ENCODE results near the gene NR2F1-AS1.
"Not testable (repeated sequence)": the region's sequence is repeated elsewhere in the genome, so short reads cannot be mapped to it uniquely, and the experiment has no call there.

The NR2F1-AS1 gene

DNA sequence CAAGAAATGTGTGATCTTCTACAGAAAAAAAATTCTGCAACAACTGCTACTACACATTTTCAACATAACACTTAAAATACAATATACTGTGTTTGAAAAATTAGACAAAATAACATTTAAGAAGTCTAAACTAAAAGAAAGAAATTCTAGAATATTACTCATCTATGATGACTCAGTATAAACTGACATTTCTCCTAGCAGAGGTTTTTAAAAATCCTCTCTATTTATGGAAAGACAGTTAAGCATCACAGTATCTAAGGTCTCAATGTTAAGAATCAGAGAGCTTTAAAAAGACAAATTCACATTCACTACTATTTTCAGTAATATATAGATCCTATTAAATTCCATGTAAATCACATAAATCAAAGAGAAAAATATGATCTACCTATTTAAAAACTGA, 61.3 kb downstream of the NR2F1-AS1 start:
- DNase-seq (ENCODE audit: low read depth in 2 of 2), result no peak

DNA sequence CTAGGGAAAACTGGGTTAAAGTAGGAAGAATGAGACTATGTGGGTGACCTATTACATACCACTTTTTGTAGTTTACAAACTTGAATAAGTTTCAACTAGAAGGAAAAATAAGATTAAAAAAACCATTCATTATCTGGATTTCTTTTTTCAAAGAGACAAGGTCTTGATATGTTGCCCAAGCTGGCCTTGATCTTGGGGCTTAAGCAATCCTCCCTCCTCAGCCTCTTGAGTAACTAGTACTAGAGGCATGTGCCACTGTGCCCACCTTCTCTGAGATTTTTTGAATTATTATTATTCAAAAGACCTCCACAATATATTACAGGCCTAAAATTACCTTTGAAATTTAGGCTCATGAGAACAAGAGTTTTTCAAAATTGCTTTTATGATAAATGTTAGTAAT, 63.2 kb downstream of the NR2F1-AS1 start:
- DNase-seq (ENCODE audit: low read depth in 2 of 2), result no peak

DNA sequence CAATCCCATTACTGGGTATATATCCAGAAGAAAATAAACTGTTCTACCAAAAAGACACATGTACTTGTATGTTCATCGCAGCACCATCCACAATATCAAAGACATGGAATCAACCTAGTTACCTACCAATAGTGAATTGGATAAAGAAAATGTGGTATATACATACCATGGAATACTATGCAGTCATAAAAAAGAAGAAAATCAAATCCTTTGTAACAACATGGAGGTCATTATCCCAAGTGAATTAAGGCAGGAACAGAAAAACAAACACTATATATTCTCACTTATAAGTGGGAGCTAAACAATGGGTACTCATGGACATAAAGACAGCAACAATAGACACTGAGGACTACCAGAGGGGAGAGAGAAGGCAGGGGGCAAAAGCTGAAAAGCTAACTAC, 67.7 kb downstream of the NR2F1-AS1 start:
- no peak for DNase-seq (ENCODE audit: low read depth in 2 of 2)

DNA sequence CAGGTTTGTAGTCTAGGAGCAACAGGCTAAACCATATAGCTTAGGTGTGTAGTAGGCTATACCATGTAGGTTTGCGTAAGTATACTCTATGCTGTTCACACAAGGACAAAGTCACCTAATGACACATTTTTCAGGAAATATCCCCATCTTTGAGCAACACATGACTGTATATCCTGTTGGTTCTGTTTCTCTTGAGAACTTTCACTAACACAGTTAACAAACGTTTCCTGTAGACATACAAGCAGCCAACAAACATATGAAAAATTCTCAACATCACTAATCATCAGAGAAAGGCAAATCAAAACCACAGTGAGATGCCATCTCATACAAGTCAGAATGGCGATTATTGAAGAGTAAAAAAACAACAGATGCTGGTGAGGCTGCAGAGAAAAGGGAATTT, 68.2 kb downstream of the NR2F1-AS1 start:
- DNase-seq (ENCODE audit: low read depth in 2 of 2), result no peak

DNA sequence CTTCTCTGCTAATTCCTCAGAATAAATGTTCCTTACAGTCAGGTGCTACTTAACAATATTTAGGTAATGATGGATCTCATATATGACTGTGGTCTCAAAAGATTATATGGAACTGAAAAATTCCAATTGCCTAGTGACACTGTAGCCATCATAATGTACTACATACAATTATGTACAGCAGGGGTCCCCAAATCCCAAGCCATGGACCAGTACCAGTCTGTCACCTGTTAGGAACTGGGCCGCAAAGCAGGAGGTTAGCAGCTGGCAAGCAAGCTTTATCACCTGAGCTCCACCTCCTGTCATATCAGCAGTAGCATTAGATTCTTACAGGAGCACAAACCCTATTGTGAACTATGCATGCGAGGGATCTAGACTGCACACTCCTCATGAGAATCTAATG, 69.6 kb downstream of the NR2F1-AS1 start:
- no peak for DNase-seq (ENCODE audit: low read depth in 2 of 2)

DNA sequence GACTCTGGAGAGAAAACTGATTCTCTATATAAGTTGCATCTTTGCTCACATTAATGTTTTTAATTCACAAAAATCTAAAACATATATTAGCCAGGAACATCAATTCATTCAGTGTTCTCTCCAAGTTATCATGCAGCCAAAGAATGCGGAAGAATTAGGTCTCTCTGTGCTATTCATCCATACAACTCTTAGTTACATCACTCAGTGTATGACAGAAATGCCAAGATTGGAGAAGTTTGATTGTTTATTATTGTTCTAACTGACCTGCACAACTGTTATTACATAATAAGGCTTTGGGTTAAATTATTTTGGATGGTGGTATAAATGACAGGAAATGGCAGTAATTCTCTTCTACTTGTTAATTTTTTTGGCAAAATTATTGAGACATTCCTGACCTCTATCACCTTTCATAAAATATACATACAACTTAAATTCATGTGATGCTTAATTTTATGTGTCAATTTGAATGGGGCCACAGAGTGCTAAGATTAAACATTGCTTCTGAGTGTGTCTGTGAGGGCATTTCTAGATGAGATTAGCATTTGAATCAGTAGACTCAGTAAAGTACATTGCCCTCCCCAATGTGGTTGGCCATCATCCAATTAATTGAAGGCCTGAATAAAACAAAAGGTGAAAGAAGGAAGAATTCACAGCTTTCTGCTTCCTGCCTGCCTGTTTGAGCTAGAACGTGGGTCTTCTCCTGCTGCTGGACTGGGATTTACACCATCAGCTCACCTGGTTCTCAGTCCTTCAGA, 70.2 kb downstream of the NR2F1-AS1 start:
- no peak for DNase-seq (ENCODE audit: low read depth in 2 of 2)

GRCh38 chr5:93505553-93505952, 75.5 kb downstream of the NR2F1-AS1 start:
- not testable (repeated sequence) for DNase-seq (ENCODE audit: low read depth in 2 of 2)

GRCh38 chr5:93503598-93504067, 77.4 kb downstream of the NR2F1-AS1 start:
- no peak for DNase-seq (ENCODE audit: low read depth in 2 of 2)

- no peak for DNase-seq (ENCODE audit: low read depth in 2 of 2)
Measured at GRCh38 chr5:93497096-93497495, 83.9 kb downstream of the NR2F1-AS1 start.

GRCh38 chr5:93479982-93480509, 101.0 kb downstream of the NR2F1-AS1 start:
- no peak for DNase-seq (ENCODE audit: low read depth in 2 of 2)

- no peak for DNase-seq (ENCODE audit: low read depth in 2 of 2)
Measured at GRCh38 chr5:93477816-93478215, 103.2 kb downstream of the NR2F1-AS1 start.

DNA sequence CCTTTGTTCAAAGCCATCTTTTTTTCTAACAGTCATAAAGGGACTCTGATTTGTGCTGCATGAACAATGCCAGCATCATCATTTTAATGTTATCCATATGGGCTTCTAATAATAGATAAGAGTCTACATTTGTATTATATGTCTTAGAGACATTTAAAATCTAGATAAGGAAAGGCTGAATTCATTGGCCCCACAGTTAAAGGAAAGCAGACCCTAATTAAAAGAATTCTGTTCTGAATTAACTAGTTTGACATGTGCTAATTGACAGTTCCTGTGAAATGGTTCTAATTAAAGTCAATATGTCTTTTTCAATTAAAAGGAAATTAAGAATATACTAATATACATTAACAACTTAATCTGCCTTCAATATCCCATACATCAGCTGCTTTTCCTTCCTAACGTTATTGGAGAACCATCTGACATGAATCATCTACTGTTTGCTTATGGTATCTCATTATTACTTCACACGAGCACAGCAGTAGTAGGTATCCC, 104.7 kb downstream of the NR2F1-AS1 start:
- DNase-seq (ENCODE audit: low read depth in 2 of 2), result no peak

- DNase-seq (ENCODE audit: low read depth in 2 of 2), result no peak
Measured at GRCh38 chr5:93462916-93463315, 118.1 kb downstream of the NR2F1-AS1 start.

- no peak for DNase-seq (ENCODE audit: low read depth in 2 of 2)
Measured at GRCh38 chr5:93461756-93462155, 119.3 kb downstream of the NR2F1-AS1 start.

DNA sequence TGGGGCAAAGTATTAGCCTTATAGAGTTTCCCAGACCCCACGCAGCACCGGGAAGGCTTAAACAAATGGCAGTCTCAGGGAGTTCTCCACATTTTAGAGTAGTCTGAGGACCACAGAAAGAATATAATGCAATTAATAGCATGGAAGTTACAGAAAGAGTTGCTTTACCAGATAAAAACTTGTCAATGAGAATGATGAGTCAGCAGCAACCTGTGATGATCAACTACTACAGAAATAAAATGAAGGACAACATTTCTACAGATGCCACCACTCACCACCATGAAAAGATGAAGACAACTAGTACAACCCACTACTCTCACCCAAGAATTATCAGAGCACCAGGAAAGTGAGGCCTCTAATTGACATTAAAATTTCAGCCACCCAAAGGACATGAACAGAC, 120.7 kb downstream of the NR2F1-AS1 start:
- DNase-seq (ENCODE audit: low read depth in 2 of 2), result no peak

DNA sequence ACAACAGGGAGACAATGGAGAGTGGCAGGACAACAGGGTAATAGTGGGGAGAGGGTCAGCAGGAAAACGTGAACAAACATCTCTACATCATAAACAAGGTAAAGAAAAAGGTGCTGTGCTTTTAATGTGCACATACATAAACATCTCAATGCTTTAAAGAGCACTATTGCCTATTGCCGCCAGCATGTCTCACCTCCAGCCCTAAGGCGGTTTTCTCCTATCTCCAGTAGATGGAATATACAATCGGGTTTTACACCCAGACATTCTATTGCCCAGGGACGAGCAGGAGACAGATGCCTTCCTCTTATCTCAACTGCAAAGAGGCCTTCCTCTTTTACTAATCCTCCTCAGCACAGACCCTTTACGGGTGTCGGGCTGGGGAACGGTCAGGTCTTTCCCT, 124.2 kb downstream of the NR2F1-AS1 start:
- not testable (repeated sequence) for DNase-seq (ENCODE audit: low read depth in 2 of 2)

GRCh38 chr5:93454896-93455295, 126.1 kb downstream of the NR2F1-AS1 start:
- no peak for DNase-seq (ENCODE audit: low read depth in 2 of 2)

DNA sequence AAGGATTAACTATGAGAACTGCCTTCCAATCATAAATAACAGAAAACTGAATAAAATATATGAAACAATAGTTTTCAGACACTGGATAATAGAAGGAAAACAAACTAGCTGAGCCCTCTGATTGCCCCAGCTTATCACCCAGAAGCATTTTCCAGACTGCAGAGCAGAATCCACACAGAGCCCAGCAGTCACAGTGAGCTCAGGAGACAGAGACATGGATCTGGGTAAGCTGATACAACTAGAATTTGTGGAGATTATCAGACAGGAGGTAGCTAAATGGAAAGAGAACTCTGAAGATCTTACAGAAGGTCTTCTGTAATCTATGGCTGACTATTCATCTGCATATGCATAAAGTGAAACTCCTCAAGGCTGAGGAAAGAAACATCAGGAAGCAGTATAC, 128.8 kb downstream of the NR2F1-AS1 start:
- DNase-seq (ENCODE audit: low read depth in 2 of 2), result no peak

- no peak for DNase-seq (ENCODE audit: low read depth in 2 of 2)
Measured at GRCh38 chr5:93438124-93438523, 142.9 kb downstream of the NR2F1-AS1 start.

DNA sequence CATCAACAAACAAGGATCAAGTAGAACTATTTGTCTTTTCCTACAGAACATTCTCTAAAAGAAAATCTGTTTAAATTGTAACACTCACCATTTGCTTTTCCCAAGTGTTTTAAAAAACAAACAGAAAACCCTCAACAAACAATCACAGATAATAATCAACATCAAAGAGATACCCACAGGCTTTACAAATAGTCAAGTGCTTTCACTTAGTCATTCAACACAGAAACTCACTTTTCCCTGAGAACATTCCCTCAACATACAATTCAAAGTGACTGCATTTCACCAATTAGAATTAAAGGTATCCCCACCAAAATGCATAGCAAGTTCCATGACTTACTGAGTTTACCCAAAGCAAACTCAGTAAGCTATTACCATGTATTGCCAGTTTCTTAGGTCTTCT, 144.9 kb downstream of the NR2F1-AS1 start:
- DNase-seq (ENCODE audit: low read depth in 2 of 2), result no peak

DNA sequence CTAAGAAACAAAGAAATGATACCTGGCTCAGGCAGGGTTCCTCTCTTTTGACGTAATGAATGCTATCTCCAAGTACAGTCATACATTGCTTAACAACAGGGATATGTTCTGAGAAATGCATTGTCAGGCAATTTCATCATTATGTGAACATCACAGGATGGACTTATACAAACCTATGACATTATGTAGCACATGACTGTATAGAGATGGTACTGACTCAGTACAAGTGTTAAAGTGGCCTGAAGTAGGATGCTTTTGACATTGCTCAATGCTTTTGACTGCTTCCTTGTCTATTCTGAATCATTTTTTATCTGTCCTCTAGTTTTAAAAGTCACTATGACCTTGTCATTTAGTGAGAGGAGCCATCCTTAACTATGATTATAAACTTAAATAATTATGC, 147.6 kb downstream of the NR2F1-AS1 start:
- no peak for DNase-seq (ENCODE audit: low read depth in 2 of 2)

DNA sequence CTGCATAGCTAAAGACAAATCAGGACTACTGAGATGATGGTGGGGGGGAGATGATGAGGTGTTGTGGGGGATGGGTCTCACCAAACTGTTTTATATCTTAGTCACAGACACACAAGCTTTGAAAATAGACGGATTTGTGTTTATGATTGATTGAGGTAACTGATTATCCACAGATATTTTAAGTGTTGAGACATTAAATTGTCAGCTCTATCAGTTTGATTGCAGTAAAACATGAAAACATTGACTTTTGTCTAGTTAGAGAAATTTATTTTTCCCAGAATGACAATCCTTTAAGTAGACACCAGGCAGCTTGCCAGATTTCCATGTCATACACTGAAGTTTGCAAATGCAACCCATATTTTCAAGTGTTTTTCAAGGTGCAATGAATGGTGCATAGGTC, 149.8 kb downstream of the NR2F1-AS1 start:
- no peak for DNase-seq (ENCODE audit: low read depth in 2 of 2)

DNA sequence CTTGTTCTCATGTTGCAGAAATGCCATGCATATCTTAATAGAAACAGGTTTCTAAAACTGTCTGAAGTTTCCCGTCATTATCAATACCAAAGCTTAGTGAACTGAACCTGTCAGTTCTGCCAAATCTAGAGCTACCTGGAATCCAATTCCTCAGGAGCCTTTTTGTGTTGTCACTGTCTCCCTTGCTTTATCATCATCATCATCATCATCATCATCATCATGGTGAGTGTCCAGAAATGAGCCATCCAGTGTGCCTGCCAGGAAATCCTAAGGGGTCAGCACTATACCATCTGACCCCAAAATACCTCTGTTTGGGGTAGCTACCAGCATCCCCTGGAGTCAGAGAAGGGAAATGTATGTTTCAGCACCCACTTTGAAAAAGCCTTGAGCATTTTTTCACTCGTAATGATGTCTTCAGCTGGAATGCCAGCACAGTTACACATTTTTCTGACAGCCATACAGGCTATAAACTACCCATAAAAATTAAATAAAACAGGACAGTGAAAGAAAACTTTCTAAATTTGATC, 150.3 kb downstream of the NR2F1-AS1 start:
- DNase-seq (ENCODE audit: low read depth in 2 of 2), result no peak
